H1 (cell line): ENCODE data around the gene TWNK.

Source experiments
- CEBPB ChIP-seq: IDR thresholded peaks from 2 replicates; pipeline ENCODE4 v1.6.1; 2012; ENCODE audit warnings: low read depth, low read length
- CREB1 ChIP-seq: IDR thresholded peaks from 2 replicates; pipeline ENCODE4 v1.6.1; 2012; ENCODE audit warnings: inconsistent platforms
- CTCF ChIP-seq, 3 experiments: IDR thresholded peaks; 1 replicate in 2 of 3; 2 replicates in 1 of 3; pipeline versions ENCODE4 v1.5.1 to v1.6.1; 2011; ENCODE audit warnings: low read length in 3 of 3, mild to moderate bottlenecking in 3 of 3, inconsistent platforms in 2 of 3, low read depth in 1 of 3, moderate library complexity in 1 of 3; ENCODE audit not compliant: insufficient read depth in 1 of 3; ENCODE audit errors: control extremely low read depth in 1 of 3
- EZH2 ChIP-seq: fragments of 200-600 bp; sonication (generic); IDR thresholded peaks from 2 replicates; pipeline ENCODE4 v1.7.1; 2012; ENCODE audit warnings: low read depth, mild to moderate bottlenecking, moderate library complexity, low read length, inconsistent platforms; ENCODE audit not compliant: severe bottlenecking
- GABPA ChIP-seq: IDR thresholded peaks from 2 replicates; pipeline ENCODE4 v1.6.1; 2011; ENCODE audit warnings: mild to moderate bottlenecking, low read length, moderate library complexity, borderline replicate concordance; ENCODE audit not compliant: insufficient read depth
- PHF8 ChIP-seq: fragments of 200-600 bp; sonication (generic); conservative IDR thresholded peaks from 2 replicates; pipeline ENCODE4 v1.7.1; 2012; ENCODE audit warnings: low read depth, mild to moderate bottlenecking, inconsistent platforms, low read length, moderate library complexity
- POLR2A ChIP-seq, 2 experiments: IDR thresholded peaks; 1 replicate in 1 of 2; 2 replicates in 1 of 2; pipeline ENCODE4 v1.6.1; 2011; ENCODE audit warnings: low read depth in 2 of 2, low read length in 2 of 2, mild to moderate bottlenecking in 2 of 2; ENCODE audit errors: control extremely low read depth in 1 of 2
- POLR2AphosphoS5 ChIP-seq: IDR thresholded peaks from 2 replicates; pipeline ENCODE4 v1.6.1; 2011; ENCODE audit warnings: low read depth, low read length
- RAD21 ChIP-seq, 2 experiments: IDR thresholded peaks in 1 of 2; conservative IDR thresholded peaks in 1 of 2; 2 replicates each; pipeline ENCODE4 v1.6.1; 2011; ENCODE audit warnings: low read depth in 2 of 2, low read length in 2 of 2, improper control_type of control experiment in 1 of 2, inconsistent platforms in 1 of 2, mild to moderate bottlenecking in 1 of 2, moderate library complexity in 1 of 2
- RFX5 ChIP-seq: IDR thresholded peaks from 2 replicates; pipeline ENCODE4 v1.6.1; 2011; ENCODE audit warnings: low read depth, low read length, improper control_type of control experiment, borderline replicate concordance
- SIN3A ChIP-seq, 2 experiments: IDR thresholded peaks in 1 of 2; conservative IDR thresholded peaks in 1 of 2; 2 replicates each; pipeline ENCODE4 v1.6.1; 2011 to 2012; ENCODE audit warnings: low read length in 2 of 2, improper control_type of control experiment in 1 of 2, low read depth in 1 of 2, mild to moderate bottlenecking in 1 of 2
- SP2 ChIP-seq: IDR thresholded peaks from 2 replicates; pipeline ENCODE4 v1.6.1; 2012; ENCODE audit warnings: mild to moderate bottlenecking, low read length, inconsistent platforms
- TAF1 ChIP-seq: IDR thresholded peaks from 2 replicates; pipeline ENCODE4 v1.6.1; 2011; ENCODE audit warnings: mild to moderate bottlenecking, low read depth, low read length

DNA sequence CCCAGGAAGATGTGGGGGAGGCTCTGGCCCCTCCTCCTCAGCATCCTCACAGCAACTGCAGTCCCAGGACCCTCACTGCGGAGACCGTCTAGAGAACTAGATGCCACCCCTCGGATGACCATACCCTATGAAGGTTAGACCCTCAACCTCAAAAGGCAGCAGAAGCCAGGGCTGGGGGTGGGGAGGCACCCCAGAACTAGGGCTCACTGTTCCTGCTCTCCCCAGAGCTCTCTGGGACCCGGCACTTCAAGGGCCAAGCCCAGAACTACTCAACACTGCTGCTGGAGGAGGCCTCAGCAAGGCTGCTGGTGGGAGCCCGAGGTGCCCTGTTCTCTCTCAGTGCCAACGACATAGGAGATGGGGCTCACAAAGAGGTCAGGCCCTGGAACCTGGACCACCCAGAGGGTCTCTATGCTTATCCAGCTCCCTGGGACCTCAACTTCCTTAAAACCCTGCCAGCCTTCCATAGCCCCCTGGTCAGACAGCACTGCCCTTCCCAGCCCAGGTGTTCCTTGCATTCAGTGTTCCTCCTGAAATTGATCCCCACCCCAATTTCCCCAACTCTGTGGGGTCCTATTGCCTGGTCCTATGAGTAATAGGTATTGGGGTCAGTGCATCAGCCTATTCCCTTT, 14.3 kb upstream of the TWNK start:
- no peak for TF ChIP-seq SIN3A (conservative IDR thresholded peaks at IDR 0.05 in 1 of 2, IDR thresholded peaks at IDR 0.05 in 1 of 2; ENCODE audit: low read depth in 1 of 2, low read length in 2 of 2)
- no peak for TF ChIP-seq EZH2
- TF ChIP-seq GABPA: no peak
- TF ChIP-seq SP2: no peak
- no peak for TF ChIP-seq POLR2AphosphoS5
- TF ChIP-seq CTCF (IDR thresholded peaks at IDR 0.05; ENCODE audit: control extremely low read depth in 1 of 3, insufficient read depth in 1 of 3, low read depth in 1 of 3, low read length in 3 of 3): no peak
- no peak for TF ChIP-seq RFX5
- TF ChIP-seq CREB1: no peak
- no peak for TF ChIP-seq RAD21 (IDR thresholded peaks at IDR 0.05 in 1 of 2, conservative IDR thresholded peaks at IDR 0.05 in 1 of 2; ENCODE audit: low read depth in 2 of 2, low read length in 2 of 2)
- no peak for TF ChIP-seq PHF8
- TF ChIP-seq TAF1: no peak
- no peak for TF ChIP-seq POLR2A (IDR thresholded peaks at IDR 0.05; ENCODE audit: control extremely low read depth in 1 of 2, low read depth in 2 of 2, low read length in 2 of 2)
- no peak for TF ChIP-seq CEBPB
